ENCODE data around the gene FUNDC2.

DNA sequence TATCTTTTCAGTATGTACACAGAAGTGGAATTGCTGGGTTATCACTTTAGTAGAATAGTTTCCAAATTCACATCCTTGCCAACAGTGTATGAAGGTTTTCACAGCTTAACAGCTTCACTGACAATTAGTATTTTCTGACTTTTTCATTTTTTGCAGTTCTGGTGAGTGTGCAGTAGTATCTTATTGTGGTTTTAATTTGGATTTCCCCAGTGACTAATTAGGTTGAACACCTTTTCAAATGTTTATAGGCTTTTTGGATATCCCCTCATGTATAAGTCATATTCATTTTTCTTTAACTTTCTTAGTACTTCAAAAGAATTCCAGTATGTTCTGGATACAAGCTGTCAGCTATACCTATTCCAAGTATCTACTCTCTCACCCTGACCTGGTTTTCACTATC is 81.8 kb downstream of the FUNDC2 start:
- TF ChIP-seq, protein P1, sequence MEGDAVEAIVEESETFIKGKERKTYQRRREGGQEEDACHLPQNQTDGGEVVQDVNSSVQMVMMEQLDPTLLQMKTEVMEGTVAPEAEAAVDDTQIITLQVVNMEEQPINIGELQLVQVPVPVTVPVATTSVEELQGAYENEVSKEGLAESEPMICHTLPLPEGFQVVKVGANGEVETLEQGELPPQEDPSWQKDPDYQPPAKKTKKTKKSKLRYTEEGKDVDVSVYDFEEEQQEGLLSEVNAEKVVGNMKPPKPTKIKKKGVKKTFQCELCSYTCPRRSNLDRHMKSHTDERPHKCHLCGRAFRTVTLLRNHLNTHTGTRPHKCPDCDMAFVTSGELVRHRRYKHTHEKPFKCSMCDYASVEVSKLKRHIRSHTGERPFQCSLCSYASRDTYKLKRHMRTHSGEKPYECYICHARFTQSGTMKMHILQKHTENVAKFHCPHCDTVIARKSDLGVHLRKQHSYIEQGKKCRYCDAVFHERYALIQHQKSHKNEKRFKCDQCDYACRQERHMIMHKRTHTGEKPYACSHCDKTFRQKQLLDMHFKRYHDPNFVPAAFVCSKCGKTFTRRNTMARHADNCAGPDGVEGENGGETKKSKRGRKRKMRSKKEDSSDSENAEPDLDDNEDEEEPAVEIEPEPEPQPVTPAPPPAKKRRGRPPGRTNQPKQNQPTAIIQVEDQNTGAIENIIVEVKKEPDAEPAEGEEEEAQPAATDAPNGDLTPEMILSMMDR (IDR thresholded peaks at IDR 0.05; ENCODE audit: low read depth, low read length) = no peak
- no peak for TF ChIP-seq EZH2phosphoT487 (IDR thresholded peaks at IDR 0.05; ENCODE audit: low read depth)

Data from OCI-LY3 (cell line).